IMR-90 (cell line): ENCODE measurements around the gene CMIP. TPM values are rescaled to one million over a fixed set of nuclear protein-coding genes. Genes with fewer than 3 reads are reported as not detected.

Experiments
- ATAC-seq: fragments of 200-7000 bp; cut with Tn5 transposase; 2 replicates; pipeline ENCODE4 v1.9.1; 2020; ENCODE audit warnings: low read depth, mild to moderate bottlenecking, moderate library complexity
- BruUV-seq: library from RNA; stranded (reverse); fragments of 400-500 nt; replicated peaks from 2 replicates; lab custom pipeline; 2021; lab: Mats Ljungman, UMichigan
- CTCF ChIA-PET: fragments of 300-600 bp; formaldehyde crosslinking; extraction: SDS; loops from one replicate; lab custom pipeline; 2021; ENCODE audit warnings: antibody characterized with exemption; lab: Yijun Ruan, JAX
- POLR2A ChIA-PET: fragments of 300-600 bp; sonication (Branson Sonifier 250); formaldehyde crosslinking; loops from one replicate; lab custom pipeline; 2022; ENCODE audit warnings: antibody characterized with exemption; ENCODE audit not compliant: unreplicated experiment; lab: Charles Lee
- DNase-seq: peaks from one replicate; pipeline ENCODE4 v3.0.0; 2013
- H2AFZ ChIP-seq: replicated peaks from 2 replicates; pipeline ENCODE3; 2013; ENCODE audit warnings: low read length, mild to moderate bottlenecking; ENCODE audit not compliant: poor library complexity
- H2AK5ac ChIP-seq: 2 replicates; pipeline ENCODE4 v1.6.1; 2013; ENCODE audit warnings: low read depth, low read length, inconsistent platforms
- H2AK9ac ChIP-seq: replicated peaks from 2 replicates; pipeline ENCODE3; 2013; ENCODE audit warnings: mild to moderate bottlenecking, low read depth, low read length, moderate library complexity; ENCODE audit not compliant: poor library complexity
- H2BK120ac ChIP-seq: 2 replicates; pipeline ENCODE4 v1.6.1; 2013; ENCODE audit warnings: low read depth, low read length, inconsistent platforms
- H2BK15ac ChIP-seq: 3 replicates; pipeline ENCODE4 v1.6.1; 2013; ENCODE audit warnings: low read depth, low read length, inconsistent platforms
- H2BK20ac ChIP-seq: 2 replicates; pipeline ENCODE4 v1.6.1; 2013; ENCODE audit warnings: low read depth, mild to moderate bottlenecking, inconsistent platforms, low read length, moderate library complexity
- H2BK5ac ChIP-seq: 2 replicates; pipeline ENCODE4 v1.6.1; 2013; ENCODE audit warnings: mild to moderate bottlenecking, low read depth, low read length, inconsistent platforms; ENCODE audit not compliant: poor library complexity, severe bottlenecking
- H3K14ac ChIP-seq: replicated peaks from 2 replicates; pipeline ENCODE4 v1.6.1; 2013; ENCODE audit warnings: low read depth, low read length, inconsistent platforms
- H3K18ac ChIP-seq: 2 replicates; pipeline ENCODE4 v1.6.1; 2013; ENCODE audit warnings: low read depth, low read length, control low read depth
- H3K23ac ChIP-seq: 2 replicates; pipeline ENCODE4 v1.6.1; 2013; ENCODE audit warnings: low read depth, low read length, inconsistent platforms
- H3K27ac ChIP-seq: 2 replicates; pipeline ENCODE4 v1.5.1; 2013; ENCODE audit warnings: mild to moderate bottlenecking, control low read depth, low read length; ENCODE audit not compliant: insufficient read depth
- H3K27me3 ChIP-seq: 2 replicates; pipeline ENCODE4 v1.6.1; 2013; ENCODE audit warnings: low read length; ENCODE audit not compliant: control insufficient read depth, insufficient read depth
- H3K36me3 ChIP-seq: 2 replicates; pipeline ENCODE4 v1.6.1; 2013; ENCODE audit warnings: low read length, mixed read lengths; ENCODE audit not compliant: control insufficient read depth, insufficient read depth
- H3K4ac ChIP-seq: 2 replicates; pipeline ENCODE4 v1.6.1; 2013; ENCODE audit warnings: low read depth, low read length, inconsistent platforms
- H3K4me1 ChIP-seq: 2 replicates; pipeline ENCODE4 v1.6.1; 2013; ENCODE audit warnings: low read length, mixed read lengths; ENCODE audit not compliant: control insufficient read depth, insufficient read depth
- H3K4me2 ChIP-seq: 2 replicates; pipeline ENCODE4 v1.6.1; 2013; ENCODE audit warnings: low read depth, mild to moderate bottlenecking, control low read depth, low read length, moderate library complexity
- H3K4me3 ChIP-seq: 2 replicates; pipeline ENCODE4 v1.5.1; 2013; ENCODE audit warnings: low read depth, mild to moderate bottlenecking, control low read depth, low read length, moderate library complexity; ENCODE audit not compliant: insufficient read depth
- H3K56ac ChIP-seq: 2 replicates; pipeline ENCODE4 v1.6.1; 2013; ENCODE audit warnings: low read length, inconsistent platforms; ENCODE audit not compliant: insufficient read depth; ENCODE audit errors: extremely low read depth
- H3K79me1 ChIP-seq, 2 experiments: 2 replicates each; pipeline ENCODE4 v1.6.1; 2013; ENCODE audit warnings: low read length in 2 of 2, inconsistent platforms in 1 of 2, low read depth in 1 of 2
- H3K9ac ChIP-seq: 2 replicates; pipeline ENCODE4 v1.6.1; 2013; ENCODE audit warnings: low read depth, low read length, control low read depth
- H3K9me1 ChIP-seq: 2 replicates; pipeline ENCODE4 v1.6.1; 2013; ENCODE audit warnings: low read length, inconsistent platforms; ENCODE audit not compliant: insufficient read depth
- H3K9me3 ChIP-seq: 2 replicates; pipeline ENCODE4 v1.6.1; 2013; ENCODE audit warnings: low read length; ENCODE audit not compliant: control insufficient read depth, insufficient read depth
- H4K20me1 ChIP-seq: 2 replicates; pipeline ENCODE4 v1.6.1; 2013; ENCODE audit warnings: low read length, inconsistent platforms; ENCODE audit not compliant: insufficient read depth
- H4K5ac ChIP-seq: 2 replicates; pipeline ENCODE4 v1.6.1; 2013; ENCODE audit warnings: mild to moderate bottlenecking, low read depth, low read length, control low read depth
- H4K8ac ChIP-seq, 2 experiments: 2 replicates each; pipeline ENCODE4 v1.6.1; 2013; ENCODE audit warnings: low read depth in 2 of 2, low read length in 2 of 2, control low read depth in 1 of 2, inconsistent platforms in 1 of 2
- H4K91ac ChIP-seq: 2 replicates; pipeline ENCODE4 v1.6.1; 2013; ENCODE audit warnings: low read depth, low read length, inconsistent platforms; ENCODE audit not compliant: insufficient read depth
- CEBPB ChIP-seq: IDR thresholded peaks from 2 replicates; pipeline ENCODE4 v1.6.1; 2012; ENCODE audit warnings: low read depth, low read length, improper control_type of control experiment
- MAZ ChIP-seq: IDR thresholded peaks from 2 replicates; pipeline ENCODE4 v1.6.1; 2012; ENCODE audit warnings: low read depth, mild to moderate bottlenecking, low read length, improper control_type of control experiment, moderate library complexity, borderline replicate concordance
- NFE2L2 ChIP-seq: fragments of 150-350 bp; IDR thresholded peaks from 2 replicates; pipeline ENCODE4 v1.6.1; 2016; ENCODE audit warnings: low read depth, mild to moderate bottlenecking, low read length
- RAD21 ChIP-seq: IDR thresholded peaks from 2 replicates; pipeline ENCODE4 v1.6.1; 2012; ENCODE audit warnings: low read length, improper control_type of control experiment
- RFX5 ChIP-seq: IDR thresholded peaks from 2 replicates; pipeline ENCODE4 v1.8.0; 2012; ENCODE audit warnings: low read depth, mild to moderate bottlenecking, low read length, moderate library complexity
- SMC3 ChIP-seq: fragments of 150-350 bp; IDR thresholded peaks from 2 replicates; pipeline ENCODE4 v1.6.1; 2016; ENCODE audit warnings: low read depth, mild to moderate bottlenecking, antibody characterized with exemption, low read length, moderate library complexity
- WGBS, 2 experiments: methylation state at CpG; one replicate each; pipeline versions ENCODE4 v1.1.5 to v1.1.7; 2013; ENCODE audit warnings: missing lambda C conversion rate in 2 of 2; ENCODE audit not compliant: insufficient read length in 1 of 2; ENCODE audit errors: extremely low coverage in 2 of 2; 5-methylcytosine and 5-hydroxymethylcytosine counted together
- dilution Hi-C: fragments of 300-500 bp; cut with HindIII; formaldehyde crosslinking; loops from one replicate; pipeline ENCODE4 v1.14.3; 2018; ENCODE audit warnings: low sequenced_read_pairs; ENCODE audit not compliant: unreplicated experiment
- in situ Hi-C: fragments of 300-500 bp; cut with MboI; formaldehyde crosslinking; loops from 3 replicates; pipeline ENCODE4 v1.14.3; 2019; ENCODE audit warnings: low sequenced_read_pairs, inconsistent platforms, mixed read lengths
- intact Hi-C: fragments of 100-400 bp; cut with micrococcal nuclease; formaldehyde crosslinking; loops from 2 replicates; pipeline ENCODE4 v1.10.0; 2022
- polyA plus RNA-seq, 3 experiments: library from polyadenylated mRNA; depleted of rRNA; stranded (reverse); fragments of >200 nt; gene quantifications; 2 replicates each; pipeline ENCODE4 v1.2.3, GENCODE V29; 2012; ENCODE audit warnings: low replicate concordance in 1 of 3
- total RNA-seq: library from RNA; depleted of rRNA; stranded (reverse); fragments of >200 nt; gene quantifications from 2 replicates; pipeline ENCODE4 v1.2.3, GENCODE V29; 2012

The CMIP gene
- total and polyA plus RNA-seq, 2 of the 4 experiments (the other 2 are of a cell fraction): 3.2 to 11.6 TPM

DNA sequence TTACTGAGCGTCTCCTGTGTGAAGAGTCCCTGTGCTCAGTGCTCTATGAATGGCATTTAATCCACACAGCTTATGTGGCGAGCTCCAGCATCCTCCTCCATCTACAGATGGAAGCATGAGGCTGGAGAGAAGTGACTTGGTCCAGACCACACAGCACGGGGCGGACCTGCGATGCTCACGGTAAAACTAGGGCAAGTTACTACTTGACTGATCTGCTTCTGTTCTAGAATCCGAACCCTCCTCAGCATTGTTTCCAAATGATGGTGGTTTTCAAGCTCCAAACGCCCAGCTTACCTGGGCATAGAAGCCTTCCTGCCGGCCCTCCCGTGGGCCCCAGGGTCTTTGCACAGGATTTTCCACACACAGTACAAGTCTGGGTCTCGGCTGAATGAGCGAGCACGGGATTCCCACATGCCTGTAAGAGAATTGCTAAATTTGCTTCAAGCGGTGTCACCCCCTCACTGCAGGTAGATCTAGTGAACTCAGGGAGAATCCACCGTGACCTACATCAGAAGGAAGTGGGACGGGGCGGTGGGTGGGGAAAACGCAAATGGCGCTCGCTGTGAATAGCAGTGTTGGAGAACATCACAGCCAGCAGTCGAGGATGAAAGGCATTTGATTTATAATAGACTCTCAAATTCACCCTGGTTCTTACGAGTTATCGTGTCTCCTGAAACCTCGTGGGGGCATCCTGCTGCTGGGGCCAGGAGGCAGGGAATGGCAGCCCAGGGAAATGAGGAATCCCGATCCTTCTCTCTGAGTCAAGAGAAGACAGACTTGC lies 101.1 kb downstream of the CMIP start:
- peaks cover 41% of the 10 kb centered on the region for H4K20me1 ChIP-seq

More for the DNA sequence above, 101.1 kb downstream of the CMIP start:
- Histone ChIP-seq H3K4me3 (no peak overlapping the region), H3K79me1 (peaks cover 45 to 72% of the 10 kb centered on the region in 2 experiments), H2BK120ac (no peak overlapping the region), H3K27me3 (no peaks in the 10 kb centered on the region), H2BK20ac (no peak overlapping the region), H3K9ac (no peak overlapping the region), H2AK9ac (no peak overlapping the region), H3K4ac (0 out of 2 replicates have a peak overlapping the region, but pooled peaks have one; percentile 17), H2AK5ac (peak overlapping the region; percentile 31; the same call in 1 of the 2 replicates), H3K36me3 (no peaks in the 10 kb centered on the region), H3K23ac (no peak overlapping the region), H3K27ac (no peak overlapping the region), H3K14ac (no peak overlapping the region), H3K4me2 (no peak overlapping the region), H3K56ac (no peak overlapping the region), H4K5ac (no peak overlapping the region), H2BK5ac (no peak overlapping the region), H2BK15ac (no peak overlapping the region), H3K18ac (no peak overlapping the region), H3K4me1 (peaks cover 31% of the 10 kb centered on the region), H2AFZ (no peak overlapping the region), H3K9me3 (no peaks in the 10 kb centered on the region), H4K8ac (no peak overlapping the region), H3K9me1 (peaks cover 41% of the 10 kb centered on the region), H4K91ac (no peak overlapping the region)
- CTCF ChIA-PET: no interaction called here
- WGBS, 2 experiments: 97% methylated on average over 16 of the region's 25 CpGs; no CpG with 5 or more reads in 1 of the 2 experiments
- POLR2A ChIA-PET: no interaction called here
- no peak for TF ChIP-seq RFX5
- no peak for TF ChIP-seq SMC3
- no peak for TF ChIP-seq MAZ
- TF ChIP-seq NFE2L2: no peak
- no peak for TF ChIP-seq RAD21
- TF ChIP-seq CEBPB: no peak
- no peak for ATAC-seq
- in situ Hi-C loops: no loop called here
- DNase-seq: no peak
- intact Hi-C loops: no loop called here
- dilution Hi-C loops: no loop called here
- no TSS peak for BruUV-seq
